ENCODE data around the gene CENPM.

DNA sequence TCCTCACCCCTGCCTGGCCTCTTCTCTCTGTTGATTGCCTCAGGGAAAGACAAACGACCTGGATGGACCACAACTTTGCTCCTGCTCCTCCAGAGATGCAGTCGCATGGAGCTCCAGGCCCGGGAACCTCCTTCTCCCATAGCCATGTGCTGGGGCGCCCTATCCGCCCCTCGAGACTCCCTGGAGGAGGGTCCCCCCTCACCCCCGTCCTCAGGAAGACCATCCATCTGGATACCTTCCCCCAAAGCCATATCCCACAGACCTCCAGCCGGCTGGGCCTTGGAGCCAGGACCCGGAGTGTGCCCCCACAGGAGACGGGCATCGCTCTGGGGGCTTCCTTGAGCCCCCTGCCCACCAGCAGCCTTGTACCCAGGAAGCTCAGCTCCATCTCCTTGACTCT, 24.5 kb upstream of the CENPM start:
- TF ChIP-seq, protein P1, sequence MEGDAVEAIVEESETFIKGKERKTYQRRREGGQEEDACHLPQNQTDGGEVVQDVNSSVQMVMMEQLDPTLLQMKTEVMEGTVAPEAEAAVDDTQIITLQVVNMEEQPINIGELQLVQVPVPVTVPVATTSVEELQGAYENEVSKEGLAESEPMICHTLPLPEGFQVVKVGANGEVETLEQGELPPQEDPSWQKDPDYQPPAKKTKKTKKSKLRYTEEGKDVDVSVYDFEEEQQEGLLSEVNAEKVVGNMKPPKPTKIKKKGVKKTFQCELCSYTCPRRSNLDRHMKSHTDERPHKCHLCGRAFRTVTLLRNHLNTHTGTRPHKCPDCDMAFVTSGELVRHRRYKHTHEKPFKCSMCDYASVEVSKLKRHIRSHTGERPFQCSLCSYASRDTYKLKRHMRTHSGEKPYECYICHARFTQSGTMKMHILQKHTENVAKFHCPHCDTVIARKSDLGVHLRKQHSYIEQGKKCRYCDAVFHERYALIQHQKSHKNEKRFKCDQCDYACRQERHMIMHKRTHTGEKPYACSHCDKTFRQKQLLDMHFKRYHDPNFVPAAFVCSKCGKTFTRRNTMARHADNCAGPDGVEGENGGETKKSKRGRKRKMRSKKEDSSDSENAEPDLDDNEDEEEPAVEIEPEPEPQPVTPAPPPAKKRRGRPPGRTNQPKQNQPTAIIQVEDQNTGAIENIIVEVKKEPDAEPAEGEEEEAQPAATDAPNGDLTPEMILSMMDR (conservative IDR thresholded peaks at IDR 0.05; ENCODE audit: low read length) = no peak
- TF ChIP-seq EZH2phosphoT487 (IDR thresholded peaks at IDR 0.05; ENCODE audit: borderline replicate concordance) = no peak
